ENCODE data around the gene GATAD2A. TPM values are rescaled to one million over a fixed set of nuclear protein-coding genes. Genes with fewer than 3 reads are reported as not detected.

The GATAD2A gene
- total and polyA plus RNA-seq, 10 of the 15 experiments (the other 5 are each of a cell fraction or from before 2014, with no cell fraction given): 2.6 to 173 (median 32.0) TPM

GRCh38 chr19:19468424-19469050, 63.1 kb downstream of the GATAD2A start:
- TSS peak; percentile 44 for BruUV-seq (replicated peaks)
- SMC1A ChIA-PET (ENCODE audit: uncharacterized antibody, unreplicated experiment): interaction anchor here (1.4 kb wide), 1 partner anchor 21 kb away, joined by 3 read pairs; no protein-coding TSS in a partner anchor
- TF ChIP-seq SP1 (IDR thresholded peaks at IDR 0.05; ENCODE audit: low read depth, low read length) (no peak), CBX5 (IDR thresholded peaks at IDR 0.05; ENCODE audit: low read depth) (peak; percentile 100), RUNX3 (IDR thresholded peaks at IDR 0.05; ENCODE audit: low read length) (0 out of 2 replicates have a peak, but pooled peaks have one; percentile 4), TCF12 (IDR thresholded peaks at IDR 0.05; ENCODE audit: low read depth, low read length) (0 out of 2 replicates have a peak, but pooled peaks have one; percentile 9), ZBTB11 (CRISPR knock-in tag; IDR thresholded peaks at IDR 0.05) (no peak), USF2 (IDR thresholded peaks at IDR 0.05; ENCODE audit: borderline replicate concordance, low read depth, low read length) (no peak; the same call in 1 of the 2 replicates), ZNF217 (IDR thresholded peaks at IDR 0.05) (0 out of 2 replicates have a peak, but pooled peaks have one; percentile 55), NR2C2 (IDR thresholded peaks at IDR 0.05; ENCODE audit: borderline replicate concordance, control insufficient read depth, insufficient read length, low read depth) (no peak), EP300 (IDR thresholded peaks at IDR 0.05; ENCODE audit: borderline replicate concordance in 1 of 2, control insufficient read depth in 1 of 2, low read depth in 2 of 2, low read length in 2 of 2) (no peak), PAX8 (IDR thresholded peaks at IDR 0.05) (no peak), NBN (IDR thresholded peaks at IDR 0.05) (peak; percentile 69; the same call in 1 of the 2 replicates)
- TF ChIP-seq, protein P1, sequence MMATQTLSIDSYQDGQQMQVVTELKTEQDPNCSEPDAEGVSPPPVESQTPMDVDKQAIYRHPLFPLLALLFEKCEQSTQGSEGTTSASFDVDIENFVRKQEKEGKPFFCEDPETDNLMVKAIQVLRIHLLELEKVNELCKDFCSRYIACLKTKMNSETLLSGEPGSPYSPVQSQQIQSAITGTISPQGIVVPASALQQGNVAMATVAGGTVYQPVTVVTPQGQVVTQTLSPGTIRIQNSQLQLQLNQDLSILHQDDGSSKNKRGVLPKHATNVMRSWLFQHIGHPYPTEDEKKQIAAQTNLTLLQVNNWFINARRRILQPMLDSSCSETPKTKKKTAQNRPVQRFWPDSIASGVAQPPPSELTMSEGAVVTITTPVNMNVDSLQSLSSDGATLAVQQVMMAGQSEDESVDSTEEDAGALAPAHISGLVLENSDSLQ (IDR thresholded peaks at IDR 0.05): 0 out of 2 replicates have a peak, but pooled peaks have one; percentile 7
- TF ChIP-seq, protein P2, sequence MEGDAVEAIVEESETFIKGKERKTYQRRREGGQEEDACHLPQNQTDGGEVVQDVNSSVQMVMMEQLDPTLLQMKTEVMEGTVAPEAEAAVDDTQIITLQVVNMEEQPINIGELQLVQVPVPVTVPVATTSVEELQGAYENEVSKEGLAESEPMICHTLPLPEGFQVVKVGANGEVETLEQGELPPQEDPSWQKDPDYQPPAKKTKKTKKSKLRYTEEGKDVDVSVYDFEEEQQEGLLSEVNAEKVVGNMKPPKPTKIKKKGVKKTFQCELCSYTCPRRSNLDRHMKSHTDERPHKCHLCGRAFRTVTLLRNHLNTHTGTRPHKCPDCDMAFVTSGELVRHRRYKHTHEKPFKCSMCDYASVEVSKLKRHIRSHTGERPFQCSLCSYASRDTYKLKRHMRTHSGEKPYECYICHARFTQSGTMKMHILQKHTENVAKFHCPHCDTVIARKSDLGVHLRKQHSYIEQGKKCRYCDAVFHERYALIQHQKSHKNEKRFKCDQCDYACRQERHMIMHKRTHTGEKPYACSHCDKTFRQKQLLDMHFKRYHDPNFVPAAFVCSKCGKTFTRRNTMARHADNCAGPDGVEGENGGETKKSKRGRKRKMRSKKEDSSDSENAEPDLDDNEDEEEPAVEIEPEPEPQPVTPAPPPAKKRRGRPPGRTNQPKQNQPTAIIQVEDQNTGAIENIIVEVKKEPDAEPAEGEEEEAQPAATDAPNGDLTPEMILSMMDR (IDR thresholded peaks at IDR 0.05 in 2 of 3, conservative IDR thresholded peaks at IDR 0.05 in 1 of 3; ENCODE audit: control insufficient read depth in 2 of 3, extremely low read depth in 1 of 3, insufficient read depth in 1 of 3, low read depth in 3 of 3, low read length in 3 of 3): no peak
- TF ChIP-seq, protein P3, sequence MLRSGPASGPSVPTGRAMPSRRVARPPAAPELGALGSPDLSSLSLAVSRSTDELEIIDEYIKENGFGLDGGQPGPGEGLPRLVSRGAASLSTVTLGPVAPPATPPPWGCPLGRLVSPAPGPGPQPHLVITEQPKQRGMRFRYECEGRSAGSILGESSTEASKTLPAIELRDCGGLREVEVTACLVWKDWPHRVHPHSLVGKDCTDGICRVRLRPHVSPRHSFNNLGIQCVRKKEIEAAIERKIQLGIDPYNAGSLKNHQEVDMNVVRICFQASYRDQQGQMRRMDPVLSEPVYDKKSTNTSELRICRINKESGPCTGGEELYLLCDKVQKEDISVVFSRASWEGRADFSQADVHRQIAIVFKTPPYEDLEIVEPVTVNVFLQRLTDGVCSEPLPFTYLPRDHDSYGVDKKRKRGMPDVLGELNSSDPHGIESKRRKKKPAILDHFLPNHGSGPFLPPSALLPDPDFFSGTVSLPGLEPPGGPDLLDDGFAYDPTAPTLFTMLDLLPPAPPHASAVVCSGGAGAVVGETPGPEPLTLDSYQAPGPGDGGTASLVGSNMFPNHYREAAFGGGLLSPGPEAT (IDR thresholded peaks at IDR 0.05; ENCODE audit: low read depth): peak; percentile 88

More at GRCh38 chr19:19468424-19469050, 63.1 kb downstream of the GATAD2A start:
- no peaks in the 10 kb centered on the region for H3K27me3 ChIP-seq (replicated peaks in 1 of 2; ENCODE audit: control insufficient read depth in 2 of 2, insufficient read depth in 2 of 2, low read length in 1 of 2)
- ChIA-PET POLR2A (interaction anchor here (0.6 kb wide), 1 partner anchor 26 kb away, joined by 4 read pairs; no protein-coding TSS in a partner anchor), CTCF (interaction anchor here (1.2 kb wide), 1 partner anchor 106 kb away, joined by 3 read pairs; no protein-coding TSS in a partner anchor), RAD21 (ENCODE audit: unreplicated experiment) (no interaction called here)
- peaks cover 18% of the 10 kb centered on the region for H3K79me2 ChIP-seq (ENCODE audit: control insufficient read depth, insufficient read depth, low read length)
- H2AFZ ChIP-seq (ENCODE audit: control insufficient read depth, low read depth, low read length): no peak overlapping the region
- WGBS (ENCODE audit: insufficient coverage, insufficient replicate concordance, low lambda C conversion rate, missing lambda C conversion rate): 76% methylated on average over 2 of the region's 2 CpGs
- in situ Hi-C loops (cut with MboI): no loop called here
- H3K9me3 ChIP-seq (replicated peaks; ENCODE audit: control insufficient read depth, insufficient read depth, low read length): peaks cover 39% of the 10 kb centered on the region
- FAIRE-seq: no peak
- ATAC-seq: no peak
- H3K36me3 ChIP-seq (ENCODE audit: control insufficient read depth in 2 of 2, insufficient read depth in 2 of 2, low read length in 1 of 2): peaks cover 24 to 33% of the 10 kb centered on the region in 2 experiments
- H4K20me1 ChIP-seq (ENCODE audit: control insufficient read depth, insufficient read depth): peaks cover 5% of the 10 kb centered on the region
- no peak overlapping the region for H3K4me3 ChIP-seq
- no peak overlapping the region for H3K9ac ChIP-seq (ENCODE audit: control insufficient read depth, insufficient read depth, low read length)
- H3K27ac ChIP-seq (ENCODE audit: control insufficient read depth, insufficient read depth): no peak overlapping the region
- H3K4me1 ChIP-seq (ENCODE audit: control insufficient read depth, insufficient read depth, low read length): peaks cover 30% of the 10 kb centered on the region
- intact Hi-C loops (cut with micrococcal nuclease; ENCODE audit: unreplicated experiment): no loop called here
- no peak overlapping the region for H3K4me2 ChIP-seq (ENCODE audit: control insufficient read depth, insufficient read depth)
- DNase-seq (ENCODE audit: low read depth, low spot score): no peak

Data from GM12878 (cell line).